GM21526 (cell line): ENCODE data around the gene ZNF83.
"Not testable (repeated sequence)": the region's sequence is repeated elsewhere in the genome, so short reads cannot be mapped to it uniquely, and the experiment has no call there.

Source experiments
- ATAC-seq: cut with Tn5 transposase; IDR thresholded peaks from one replicate; pipeline ENCODE4 v1.9.1; 2021; ENCODE audit warnings: moderate library complexity; ENCODE audit not compliant: unreplicated experiment, low FRiP score

ZNF83 gene

GRCh38 chr19:52637718-52638585, at the start of gene ZNF83:
ZNF83 (minus strand) TSS chr19:52638355.
- peak; percentile 83 for ATAC-seq

DNA sequence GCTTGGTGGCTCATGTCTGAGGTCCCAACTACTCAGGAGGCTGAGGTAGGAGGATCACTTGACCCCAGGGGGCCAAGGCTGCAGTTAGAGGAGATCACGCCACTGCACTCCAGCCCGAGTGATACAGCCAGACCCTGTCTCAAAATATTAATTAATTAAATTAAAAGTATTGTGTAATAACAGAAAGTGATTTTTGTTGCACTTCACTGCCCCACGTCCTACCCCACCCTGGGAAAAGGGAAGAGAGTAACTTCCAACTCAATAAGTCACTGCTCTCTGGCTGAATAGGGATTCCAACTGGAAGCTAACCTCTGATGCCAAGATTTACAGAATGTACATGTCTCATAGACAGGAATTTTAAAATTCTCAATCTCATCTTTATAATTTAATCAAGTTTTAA, 49.5 kb upstream of the ZNF83 start:
- no peak for ATAC-seq

DNA sequence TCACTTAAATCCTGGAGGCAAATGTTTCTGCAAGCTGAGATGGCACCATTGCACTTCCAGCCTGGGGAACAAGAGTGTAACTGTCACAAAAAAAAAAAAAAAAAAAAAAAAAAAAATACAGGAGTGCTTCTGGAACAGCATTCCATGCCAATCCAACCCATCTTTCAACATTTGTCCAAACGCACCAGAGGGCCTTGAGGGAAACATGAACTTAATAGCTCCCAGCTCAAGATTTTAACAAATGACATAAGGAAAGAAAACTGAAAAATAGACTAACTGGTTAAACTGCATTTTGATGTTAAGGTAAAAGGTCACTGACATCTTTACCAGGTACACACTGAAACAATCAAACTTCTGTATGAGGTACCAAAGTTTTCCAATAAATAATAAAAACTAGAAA, 47.7 kb upstream of the ZNF83 start:
- ATAC-seq: no peak

GRCh38 chr19:52681216-52681615, 43.1 kb upstream of the ZNF83 start:
- ATAC-seq: not testable (repeated sequence)

- ATAC-seq: no peak
These were observed 41.4 kb upstream of the ZNF83 start for GRCh38 chr19:52679598-52679997.

GRCh38 chr19:52675239-52675638, 37.1 kb upstream of the ZNF83 start:
- ATAC-seq: not testable (repeated sequence)

DNA sequence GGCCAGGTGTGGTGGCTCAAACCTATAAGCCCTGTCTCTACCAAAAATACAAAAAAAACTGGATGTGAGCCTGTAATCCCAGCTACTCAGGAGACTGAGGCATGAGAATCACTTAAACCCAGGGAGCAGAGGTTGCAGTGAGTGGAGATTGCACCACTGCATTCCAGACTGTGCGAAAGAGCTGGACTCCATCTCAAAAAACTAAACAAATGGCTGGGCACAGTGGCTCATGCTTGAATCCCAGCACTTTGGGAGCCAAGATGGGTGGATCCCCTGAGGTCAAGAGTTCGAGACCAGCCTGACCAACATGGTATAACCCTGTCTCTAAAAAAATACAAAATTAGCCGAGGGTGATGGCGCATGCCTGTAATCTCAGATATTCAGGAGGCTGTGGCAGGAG, 34.9 kb upstream of the ZNF83 start:
- no peak for ATAC-seq

DNA sequence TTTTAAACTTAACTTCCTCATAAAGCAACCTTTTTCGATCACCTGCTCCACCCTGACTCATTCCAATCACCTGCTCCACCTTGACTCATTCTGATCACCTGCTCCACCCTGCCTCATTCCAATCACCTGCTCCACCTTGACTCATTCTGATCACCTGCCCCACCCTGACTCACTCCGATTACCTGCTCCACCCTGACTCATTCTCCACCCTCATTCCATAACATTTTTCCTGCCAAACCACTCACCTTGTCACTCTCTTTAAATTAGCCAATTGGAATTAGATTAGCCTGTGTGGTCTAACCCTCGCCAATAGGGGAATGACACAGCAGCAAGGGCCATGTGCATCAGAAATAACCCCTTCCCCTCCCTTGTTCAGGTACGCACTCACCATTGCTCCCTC, 31.9 kb upstream of the ZNF83 start:
- no peak for ATAC-seq

- ATAC-seq: no peak
These were observed 31.4 kb upstream of the ZNF83 start for GRCh38 chr19:52669586-52669985.

- ATAC-seq: no peak
These were observed 29.8 kb upstream of the ZNF83 start for GRCh38 chr19:52667972-52668371.

- ATAC-seq: no peak
These were observed 28.4 kb upstream of the ZNF83 start for GRCh38 chr19:52666506-52666905.

DNA sequence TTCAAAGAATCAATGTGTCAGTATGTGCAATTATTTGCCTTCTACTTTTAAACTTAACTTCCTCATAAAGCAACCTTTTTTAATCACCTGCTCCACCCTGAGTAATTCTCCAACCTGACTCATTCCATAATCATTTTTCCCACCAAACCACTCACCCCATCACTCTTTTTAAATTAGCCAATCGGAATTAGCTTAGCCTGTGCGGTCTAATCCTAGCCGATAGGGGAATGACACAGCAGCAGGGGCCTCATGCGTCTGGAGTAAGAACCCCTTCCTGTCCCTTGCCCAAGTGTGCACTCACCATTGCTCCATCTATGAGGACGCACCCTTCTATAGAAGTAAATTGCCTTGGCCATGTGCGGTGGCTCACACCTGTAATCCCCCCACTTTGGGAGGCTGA, 27.4 kb upstream of the ZNF83 start:
- ATAC-seq: no peak

- no peak for ATAC-seq
These were observed 26.9 kb upstream of the ZNF83 start for GRCh38 chr19:52665027-52665426.

DNA sequence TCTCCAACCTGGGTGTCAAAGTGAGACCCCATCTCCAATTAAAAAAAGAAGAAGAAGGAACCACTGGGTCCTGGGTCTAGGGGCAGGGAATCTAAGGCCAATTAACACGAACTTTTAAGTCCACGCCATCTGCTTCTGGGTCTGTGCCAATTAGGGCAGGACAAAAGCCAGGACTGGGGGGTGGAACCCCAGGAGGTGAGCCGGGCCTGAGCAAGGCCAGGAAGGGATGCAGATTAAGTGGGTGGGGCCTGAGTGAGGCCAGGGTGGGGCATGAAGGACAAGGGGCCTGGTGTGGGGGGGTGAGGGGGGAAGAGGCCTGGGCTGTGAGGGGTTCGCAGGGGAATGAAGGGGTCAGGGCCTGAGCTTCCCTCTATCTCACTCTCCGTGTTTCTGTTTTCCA, 26.3 kb upstream of the ZNF83 start:
- no peak for ATAC-seq

- no peak for ATAC-seq
These were observed 24.5 kb upstream of the ZNF83 start for GRCh38 chr19:52662631-52663030.

DNA sequence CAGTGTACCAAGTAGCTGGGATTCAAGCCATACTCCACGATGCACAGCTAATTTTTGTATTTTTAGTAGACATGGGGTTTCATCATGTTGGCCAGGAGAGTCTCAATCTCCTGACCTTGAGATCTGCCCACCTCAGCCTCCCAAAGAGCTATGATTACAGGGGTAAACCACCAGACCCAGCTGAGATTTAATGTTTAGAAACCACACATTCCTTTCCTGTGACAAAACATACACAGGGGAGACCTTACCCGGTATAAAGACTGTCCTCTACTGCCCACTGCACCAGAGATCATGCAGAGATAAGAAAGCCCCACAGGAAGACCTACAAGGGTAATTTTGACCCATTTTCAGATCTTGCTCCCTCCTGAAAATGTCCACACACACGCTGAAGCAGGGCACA, 22.8 kb upstream of the ZNF83 start:
- ATAC-seq: no peak

- no peak for ATAC-seq
These were observed 20.9 kb upstream of the ZNF83 start for GRCh38 chr19:52659013-52659412.

GRCh38 chr19:52658595-52658994, 20.4 kb upstream of the ZNF83 start:
- ATAC-seq: no peak

- no peak for ATAC-seq
These were observed 15.0 kb upstream of the ZNF83 start for GRCh38 chr19:52653161-52653560.

DNA sequence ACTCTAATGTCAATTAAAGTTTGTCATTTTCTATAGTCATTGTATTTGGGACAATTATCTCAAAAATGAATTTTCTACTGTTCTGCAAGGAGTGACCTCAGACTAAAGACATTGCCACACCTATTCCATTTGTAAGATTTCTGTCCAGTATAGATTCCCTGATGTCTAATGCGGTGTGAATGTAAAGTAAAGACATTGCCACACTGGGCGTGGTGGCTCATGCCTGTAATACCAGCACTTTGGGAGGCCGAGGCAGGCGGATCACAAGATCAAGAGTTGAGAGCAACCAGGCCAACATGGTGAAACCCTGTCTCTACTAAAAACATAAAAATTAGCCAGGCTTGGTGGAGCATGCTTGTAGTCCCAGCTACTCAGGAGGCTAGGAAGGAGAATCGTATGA, 13.8 kb upstream of the ZNF83 start:
- ATAC-seq: no peak

DNA sequence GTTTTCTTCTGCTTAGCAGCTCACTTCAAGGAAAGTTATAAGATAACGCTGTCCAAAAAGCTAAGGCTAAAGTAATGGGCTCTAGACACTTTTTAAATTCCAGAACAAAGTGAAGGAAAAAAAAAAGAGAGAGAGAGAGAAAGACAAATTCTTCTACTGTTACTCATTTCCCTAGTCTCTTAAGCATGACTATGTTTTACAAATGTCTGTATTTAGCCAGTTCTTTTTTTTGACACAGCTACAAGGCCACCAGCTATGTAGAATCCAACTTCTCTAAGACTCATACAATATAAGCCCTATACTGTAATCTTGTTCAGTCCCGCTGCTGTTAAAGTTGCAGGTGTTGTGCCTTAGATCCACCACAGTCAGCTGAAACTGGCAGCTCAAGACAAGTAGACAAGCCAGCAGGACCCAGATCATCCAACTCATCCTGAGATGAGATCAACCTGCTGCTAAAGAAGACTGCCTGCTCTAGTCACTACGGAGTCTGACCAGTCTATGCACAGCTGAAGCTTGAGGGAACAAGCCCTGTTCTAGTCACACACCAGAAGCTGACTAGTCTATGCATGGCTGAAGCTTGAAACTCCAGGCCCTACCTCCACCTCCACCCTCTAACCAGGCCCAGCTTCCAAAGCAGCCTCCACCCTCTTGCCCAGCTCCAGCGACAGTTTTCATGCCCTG, 10.3 kb upstream of the ZNF83 start:
- no peak for ATAC-seq
